ENCODE measurements around the gene RAP1GAP2. TPM values are rescaled to one million over a fixed set of nuclear protein-coding genes. Genes with fewer than 3 reads are reported as not detected.
"Not testable (repeated sequence)": the region's sequence is repeated elsewhere in the genome, so short reads cannot be mapped to it uniquely, and the experiment has no call there.

Gene RAP1GAP2
- total RNA-seq, 4 donors from 2014 or later, result 10.8 to 18.3 (median 12.6) TPM

DNA sequence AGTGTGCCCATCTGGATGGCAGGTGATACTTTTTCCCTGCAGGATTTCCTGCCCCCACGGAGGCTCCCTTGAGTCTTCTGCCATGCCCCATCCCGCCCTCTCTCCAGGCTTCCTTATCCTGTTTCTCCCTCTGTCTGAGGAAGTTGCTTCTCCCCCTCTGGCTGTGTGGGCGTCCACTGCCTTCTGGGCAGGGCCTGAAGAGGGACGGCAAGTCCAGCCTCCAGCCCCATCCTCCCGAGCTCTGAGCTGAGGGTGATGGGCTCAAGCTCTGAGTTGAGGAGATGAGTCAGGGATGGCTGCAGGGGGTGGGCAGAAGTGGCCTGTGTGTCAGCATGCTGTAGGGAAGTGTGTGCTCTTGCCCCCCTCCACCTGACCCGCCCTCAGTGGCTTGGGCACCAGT, 14.2 kb upstream of the RAP1GAP2 start:
- H3K36me3 ChIP-seq, result no peaks in the 10 kb centered on the region
- H3K9me3 ChIP-seq, result no peaks in the 10 kb centered on the region
- WGBS, result 8% methylated on average over 5 of the region's 6 CpGs
- peaks cover 8% of the 10 kb centered on the region for H3K4me1 ChIP-seq
- peaks cover 27% of the 10 kb centered on the region for H3K27me3 ChIP-seq
- H3K27ac ChIP-seq, result no peak overlapping the region
- TF ChIP-seq, protein P1, sequence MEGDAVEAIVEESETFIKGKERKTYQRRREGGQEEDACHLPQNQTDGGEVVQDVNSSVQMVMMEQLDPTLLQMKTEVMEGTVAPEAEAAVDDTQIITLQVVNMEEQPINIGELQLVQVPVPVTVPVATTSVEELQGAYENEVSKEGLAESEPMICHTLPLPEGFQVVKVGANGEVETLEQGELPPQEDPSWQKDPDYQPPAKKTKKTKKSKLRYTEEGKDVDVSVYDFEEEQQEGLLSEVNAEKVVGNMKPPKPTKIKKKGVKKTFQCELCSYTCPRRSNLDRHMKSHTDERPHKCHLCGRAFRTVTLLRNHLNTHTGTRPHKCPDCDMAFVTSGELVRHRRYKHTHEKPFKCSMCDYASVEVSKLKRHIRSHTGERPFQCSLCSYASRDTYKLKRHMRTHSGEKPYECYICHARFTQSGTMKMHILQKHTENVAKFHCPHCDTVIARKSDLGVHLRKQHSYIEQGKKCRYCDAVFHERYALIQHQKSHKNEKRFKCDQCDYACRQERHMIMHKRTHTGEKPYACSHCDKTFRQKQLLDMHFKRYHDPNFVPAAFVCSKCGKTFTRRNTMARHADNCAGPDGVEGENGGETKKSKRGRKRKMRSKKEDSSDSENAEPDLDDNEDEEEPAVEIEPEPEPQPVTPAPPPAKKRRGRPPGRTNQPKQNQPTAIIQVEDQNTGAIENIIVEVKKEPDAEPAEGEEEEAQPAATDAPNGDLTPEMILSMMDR (IDR thresholded peaks at IDR 0.05), result no peak
- no peak for TF ChIP-seq POLR2AphosphoS5 (IDR thresholded peaks at IDR 0.05)
- TF ChIP-seq EP300 (IDR thresholded peaks at IDR 0.05), result no peak
- TF ChIP-seq POLR2A (IDR thresholded peaks at IDR 0.05), result no peak
- H3K4me3 ChIP-seq, result no peak overlapping the region
- DNase-seq (ENCODE audit: low spot score in 2 of 2), result no peak

DNA sequence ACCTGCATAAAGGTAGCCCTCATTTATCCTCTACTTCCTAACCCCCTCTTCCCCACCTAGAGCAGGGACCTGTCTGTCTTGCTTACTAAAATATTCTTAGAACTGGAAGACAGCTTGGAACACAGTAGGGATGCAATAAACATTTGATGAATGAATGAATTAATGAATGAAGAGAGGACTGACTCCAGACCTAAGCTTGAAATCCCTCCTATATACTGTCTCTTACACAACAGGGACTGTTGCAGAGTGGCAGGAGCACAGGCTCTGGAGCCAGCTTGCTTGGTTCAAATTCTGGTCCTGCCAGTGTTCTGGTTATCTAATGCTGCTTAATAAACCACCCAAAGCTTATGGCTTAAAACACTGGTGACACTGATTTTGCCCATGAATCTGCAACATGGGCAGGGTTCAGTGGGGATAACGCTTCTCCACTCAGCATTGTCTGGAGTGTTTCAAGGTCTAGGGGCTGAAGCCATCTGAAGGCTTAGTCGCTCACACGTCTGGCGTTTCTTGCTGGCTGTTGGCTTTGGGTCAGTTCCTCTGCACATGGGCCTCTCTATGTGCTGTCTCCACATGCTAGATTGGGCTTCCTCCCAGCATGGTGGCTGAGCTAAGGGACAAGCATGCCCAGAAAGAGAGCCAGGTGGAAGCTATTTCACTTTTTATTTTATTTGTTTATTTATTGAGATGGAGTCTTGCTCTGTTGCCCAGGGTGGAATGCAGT, 12.8 kb upstream of the RAP1GAP2 start:
- no peak for DNase-seq (ENCODE audit: low spot score in 2 of 2)
- no peak for TF ChIP-seq POLR2A (IDR thresholded peaks at IDR 0.05)
- TF ChIP-seq POLR2AphosphoS5 (IDR thresholded peaks at IDR 0.05), result no peak
- TF ChIP-seq, protein P1 (IDR thresholded peaks at IDR 0.05), result no peak
- no peak for TF ChIP-seq EP300 (IDR thresholded peaks at IDR 0.05)
- H3K27ac ChIP-seq, result no peak overlapping the region
- no peak overlapping the region for H3K4me3 ChIP-seq
- no peaks in the 10 kb centered on the region for H3K9me3 ChIP-seq
- H3K27me3 ChIP-seq, result peaks cover 12% of the 10 kb centered on the region
- no peaks in the 10 kb centered on the region for H3K36me3 ChIP-seq
- WGBS, result 92% methylated on average over 4 of the region's 4 CpGs
- H3K4me1 ChIP-seq, result peaks cover 7% of the 10 kb centered on the region

DNA sequence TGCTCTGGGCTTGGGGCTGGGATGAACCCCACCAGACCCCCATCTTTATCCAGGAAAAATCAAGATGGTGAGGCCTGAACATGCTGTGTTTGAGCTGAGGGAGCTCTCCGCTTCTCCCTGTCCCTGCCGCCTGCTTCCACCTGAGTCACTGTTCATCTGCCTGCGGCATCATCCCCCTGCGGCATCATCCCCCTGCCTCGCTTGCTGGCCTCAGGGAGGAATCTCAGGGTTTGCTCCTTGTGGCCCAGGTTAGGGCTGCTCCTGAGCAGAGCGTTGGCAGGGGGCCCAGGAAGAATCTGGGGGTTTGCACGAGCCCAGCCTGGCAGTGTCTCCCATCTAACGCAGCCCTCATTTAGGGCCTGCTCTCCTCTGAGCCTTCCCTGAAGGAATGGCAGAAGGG, 11.4 kb upstream of the RAP1GAP2 start:
- no peak overlapping the region for H3K4me3 ChIP-seq
- WGBS, result 85% methylated on average over 8 of the region's 8 CpGs
- no peak for DNase-seq (ENCODE audit: low spot score in 2 of 2)
- TF ChIP-seq, protein P1 (IDR thresholded peaks at IDR 0.05), result no peak
- TF ChIP-seq EP300 (IDR thresholded peaks at IDR 0.05) (no peak), POLR2A (IDR thresholded peaks at IDR 0.05) (no peak)
- no peak overlapping the region for H3K27ac ChIP-seq
- peaks cover 7% of the 10 kb centered on the region for H3K4me1 ChIP-seq
- peaks cover 1% of the 10 kb centered on the region for H3K27me3 ChIP-seq
- no peaks in the 10 kb centered on the region for H3K9me3 ChIP-seq
- H3K36me3 ChIP-seq, result no peaks in the 10 kb centered on the region

DNA sequence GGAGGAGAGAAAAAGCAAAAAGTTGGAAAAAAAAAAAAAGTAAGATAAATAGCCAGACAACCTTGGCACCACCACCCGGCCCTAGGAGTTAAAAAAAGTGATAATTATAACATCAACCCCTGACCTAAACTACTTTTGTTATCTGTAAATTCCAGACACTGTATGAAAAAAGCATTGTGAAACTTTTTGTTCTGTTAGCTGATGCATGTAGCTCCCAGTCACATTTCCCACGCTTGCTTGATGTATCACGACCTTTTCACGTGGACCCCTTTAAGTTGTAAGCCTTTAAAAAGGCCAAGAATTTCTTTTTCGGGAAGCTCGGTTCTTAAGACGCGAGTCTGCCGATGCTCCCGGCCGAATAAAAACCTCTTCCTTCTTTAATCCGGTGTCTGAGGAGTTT, 10.9 kb upstream of the RAP1GAP2 start:
- H3K9me3 ChIP-seq; H3K27me3 ChIP-seq; H3K4me3 ChIP-seq; H3K27ac ChIP-seq; H3K4me1 ChIP-seq; DNase-seq (ENCODE audit: low spot score in 2 of 2); H3K36me3 ChIP-seq: not testable (repeated sequence)
- 77% methylated on average over 12 of the region's 12 CpGs for whole genome bisulfite sequencing

DNA sequence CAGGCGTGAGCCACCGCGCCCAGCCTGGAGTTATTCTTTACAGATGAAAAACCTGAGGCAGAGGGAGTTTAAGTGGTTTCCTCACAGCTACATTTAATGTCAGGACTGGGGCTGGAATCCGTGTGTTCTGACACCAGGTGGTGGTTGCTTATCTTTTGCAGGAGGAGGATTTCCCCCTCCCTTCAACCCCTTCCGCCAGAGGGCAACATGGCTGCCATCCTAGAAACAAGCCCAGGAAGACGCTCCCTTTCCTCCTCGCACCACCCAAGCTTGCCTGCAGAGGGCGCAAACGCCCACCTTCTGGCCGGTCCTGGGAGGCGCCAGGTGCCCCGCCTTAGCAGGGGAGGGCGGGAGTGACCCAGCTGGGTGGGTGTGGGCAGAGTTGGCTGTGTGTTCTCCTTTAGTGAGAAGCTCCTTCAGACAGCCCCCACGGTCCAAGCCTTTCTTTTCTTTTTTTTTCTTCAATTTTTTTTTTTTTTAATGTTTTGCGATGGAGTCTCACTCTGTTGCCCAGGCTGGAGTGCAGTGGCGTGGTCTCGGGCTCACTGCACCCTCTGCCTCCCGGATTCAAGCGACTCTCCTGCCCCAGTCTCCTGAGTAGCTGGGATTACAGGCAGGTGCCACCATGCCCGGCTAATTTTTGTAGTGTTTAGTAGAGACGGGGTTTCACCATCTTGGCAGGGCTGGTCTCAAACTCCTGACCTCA, 9.9 kb upstream of the RAP1GAP2 start:
- WGBS, result 26% methylated on average over 21 of the region's 21 CpGs
- peak in 1 of 2 donors; percentile 82 for DNase-seq (ENCODE audit: low spot score in 2 of 2)
- H3K36me3 ChIP-seq, result no peaks in the 10 kb centered on the region
- no peak overlapping the region for H3K4me3 ChIP-seq
- no peak overlapping the region for H3K27ac ChIP-seq
- H3K4me1 ChIP-seq, result peaks cover 7% of the 10 kb centered on the region
- TF ChIP-seq POLR2A (IDR thresholded peaks at IDR 0.05) (no peak), EP300 (IDR thresholded peaks at IDR 0.05) (no peak), POLR2AphosphoS5 (IDR thresholded peaks at IDR 0.05) (no peak)
- TF ChIP-seq, protein P1 (IDR thresholded peaks at IDR 0.05), result peak; percentile 35 to 80
- H3K9me3 ChIP-seq, result no peaks in the 10 kb centered on the region
- peaks cover 3% of the 10 kb centered on the region for H3K27me3 ChIP-seq
